HEK293 (cell line): ENCODE measurements around the gene TPBGL.

Source experiments
- CTCF ChIA-PET: fragments of 350-600 bp; formaldehyde crosslinking; extraction: SDS; loops from one replicate; lab custom pipeline; 2021; ENCODE audit warnings: antibody characterized with exemption; lab: Yijun Ruan, JAX
- POLR2A ChIA-PET: fragments of 300-600 bp; formaldehyde crosslinking; extraction: SDS; loops from one replicate; lab custom pipeline; 2020; ENCODE audit warnings: antibody characterized with exemption, inconsistent platforms; lab: Yijun Ruan, JAX
- H3K27ac ChIP-seq: fragments of 200-500 bp; sonication (Bioruptor generic); 2 replicates; pipeline ENCODE4 v1.5.1; 2014; ENCODE audit warnings: low read depth, low read length, control low read depth, inconsistent platforms; ENCODE audit errors: extremely low read depth
- H3K36me3 ChIP-seq, 2 experiments: fragments of 200-500 bp in 1 of 2; sonication (Bioruptor generic) in 1 of 2; 1 replicate in 1 of 2; 2 replicates in 1 of 2; pipeline ENCODE4 v1.5.1; 2014 to 2017; ENCODE audit warnings: inconsistent platforms in 2 of 2, low read length in 2 of 2; ENCODE audit not compliant: control insufficient read depth in 2 of 2, insufficient read depth in 1 of 2
- H3K4me1 ChIP-seq: fragments of 200-500 bp; sonication (Bioruptor generic); 2 replicates; pipeline ENCODE4 v1.5.1; 2014; ENCODE audit warnings: mild to moderate bottlenecking, low read length, inconsistent platforms; ENCODE audit not compliant: control insufficient read depth, insufficient read depth
- H3K4me3 ChIP-seq: 2 replicates; pipeline ENCODE4 v1.5.1; 2011; ENCODE audit warnings: low read depth, mild to moderate bottlenecking, control low read depth, low read length, moderate library complexity
- H3K9me3 ChIP-seq: fragments of 200-500 bp; sonication (Bioruptor generic); 2 replicates; pipeline ENCODE4 v1.5.1; 2014; ENCODE audit warnings: low read depth, low read length, inconsistent platforms; ENCODE audit not compliant: control insufficient read depth, insufficient read depth
- HIC1 ChIP-seq: fragments of 450-650 bp; formaldehyde crosslinking; IDR thresholded peaks from 2 replicates; pipeline ENCODE4 v1.5.1; 2016; ENCODE audit warnings: missing biosample characterization, missing genetic modification characterization
- HOXA7 ChIP-seq: sonication (generic); formaldehyde crosslinking; IDR thresholded peaks from 2 replicates; pipeline ENCODE4 v1.8.1; 2022; ENCODE audit warnings: missing genetic modification reagents, borderline replicate concordance
- HOXC10 ChIP-seq: sonication (generic); formaldehyde crosslinking; IDR thresholded peaks from 2 replicates; pipeline ENCODE4 v1.8.1; 2023; ENCODE audit warnings: mild to moderate bottlenecking, missing genetic modification reagents
- PBX3 ChIP-seq: sonication (generic); formaldehyde crosslinking; IDR thresholded peaks from 2 replicates; pipeline ENCODE4 v1.8.1; 2022; ENCODE audit warnings: mild to moderate bottlenecking, moderate library complexity, missing genetic modification reagents
- PRDM1 ChIP-seq: fragments of 450-650 bp; formaldehyde crosslinking; IDR thresholded peaks from 2 replicates; pipeline ENCODE4; 2016; ENCODE audit warnings: missing biosample characterization, missing genetic modification characterization
- SCRT2 ChIP-seq: fragments of 450-650 bp; formaldehyde crosslinking; IDR thresholded peaks from 2 replicates; pipeline ENCODE4 v1.5.1; 2016; ENCODE audit warnings: missing biosample characterization, missing genetic modification characterization
- SP2 ChIP-seq: fragments of 450-650 bp; formaldehyde crosslinking; IDR thresholded peaks from 2 replicates; pipeline ENCODE4 v1.5.1; 2016; ENCODE audit warnings: missing biosample characterization, missing genetic modification characterization
- TSHZ1 ChIP-seq: fragments of 450-650 bp; formaldehyde crosslinking; IDR thresholded peaks from 2 replicates; pipeline ENCODE4 v1.5.1; 2016; ENCODE audit warnings: missing biosample characterization, missing genetic modification characterization, borderline replicate concordance
- ZBTB8A ChIP-seq: fragments of 450-650 bp; formaldehyde crosslinking; IDR thresholded peaks from 2 replicates; pipeline ENCODE4 v1.5.1; 2016; ENCODE audit warnings: missing biosample characterization, missing genetic modification characterization
- ZNF132 ChIP-seq: fragments of 450-650 bp; formaldehyde crosslinking; IDR thresholded peaks from 2 replicates; pipeline ENCODE4 v1.5.1; 2017; ENCODE audit warnings: missing biosample characterization, missing genetic modification characterization, borderline replicate concordance
- ZNF133 ChIP-seq: fragments of 450-650 bp; formaldehyde crosslinking; IDR thresholded peaks from 2 replicates; pipeline ENCODE4 v1.5.1; 2016; ENCODE audit warnings: missing biosample characterization, missing genetic modification characterization
- ZNF2 ChIP-seq: fragments of 450-650 bp; formaldehyde crosslinking; IDR thresholded peaks from 2 replicates; pipeline ENCODE4 v1.5.1; 2016; ENCODE audit warnings: missing biosample characterization, missing genetic modification characterization
- ZNF214 ChIP-seq: fragments of 450-650 bp; formaldehyde crosslinking; IDR thresholded peaks from 2 replicates; pipeline ENCODE4 v1.5.1; 2017; ENCODE audit warnings: missing biosample characterization, mild to moderate bottlenecking, missing genetic modification characterization, borderline replicate concordance
- ZNF266 ChIP-seq: fragments of 450-650 bp; formaldehyde crosslinking; IDR thresholded peaks from 2 replicates; pipeline ENCODE4 v1.5.1; 2016; ENCODE audit warnings: missing biosample characterization, missing genetic modification characterization, low read depth
- ZNF280D ChIP-seq: fragments of 450-650 bp; formaldehyde crosslinking; IDR thresholded peaks from 2 replicates; pipeline ENCODE4 v1.5.1; 2016; ENCODE audit warnings: missing biosample characterization, missing genetic modification characterization
- ZNF362 ChIP-seq: fragments of 450-650 bp; formaldehyde crosslinking; IDR thresholded peaks from 2 replicates; pipeline ENCODE4 v1.5.1; 2016; ENCODE audit warnings: missing biosample characterization, missing genetic modification characterization
- ZNF404 ChIP-seq: fragments of 450-650 bp; formaldehyde crosslinking; IDR thresholded peaks from 2 replicates; pipeline ENCODE4 v1.5.1; 2017; ENCODE audit warnings: missing biosample characterization, missing genetic modification characterization
- ZNF561 ChIP-seq: fragments of 450-650 bp; IDR thresholded peaks from 2 replicates; pipeline ENCODE4 v1.5.1; 2018; ENCODE audit warnings: missing biosample characterization, missing genetic modification characterization, borderline replicate concordance
- ZNF580 ChIP-seq: fragments of 450-650 bp; formaldehyde crosslinking; IDR thresholded peaks from 2 replicates; pipeline ENCODE4 v1.5.1; 2016; ENCODE audit warnings: missing biosample characterization, missing genetic modification characterization

TPBGL gene

GRCh38 chr11:75200051-75200450, 40.5 kb upstream of the TPBGL start:
- H3K9me3 ChIP-seq = no peaks in the 10 kb centered on the region
- TF ChIP-seq ZNF362 (tag by site-specific recombination) (no peak), PRDM1 (no peak), ZNF561 (no peak), HOXC10 (CRISPR knock-in tag) (no peak)
- POLR2A ChIA-PET = no interaction called here
- H3K4me1 ChIP-seq = no peaks in the 10 kb centered on the region
- CTCF ChIA-PET = interaction anchor here (0.7 to 0.9 kb wide), 2 partner anchors 59 to 117 kb away, joined by 3 to 4 read pairs; no protein-coding TSS in a partner anchor
- no peaks in the 10 kb centered on the region for H3K36me3 ChIP-seq
- no peak overlapping the region for H3K27ac ChIP-seq
- no peak overlapping the region for H3K4me3 ChIP-seq

- CTCF ChIA-PET = interaction anchor here (0.7 to 8.3 kb wide), 2 partner anchors 59 to 117 kb away, joined by 3 to 298 read pairs; no protein-coding TSS in a partner anchor
- POLR2A ChIA-PET = no interaction called here
- Histone ChIP-seq H3K36me3 (no peaks in the 10 kb centered on the region), H3K4me3 (no peak overlapping the region), H3K27ac (no peak overlapping the region), H3K4me1 (no peaks in the 10 kb centered on the region), H3K9me3 (no peaks in the 10 kb centered on the region)
- TF ChIP-seq ZNF2 = no peak
Observed at GRCh38 chr11:75200531-75200930, 40.0 kb upstream of the TPBGL start.

GRCh38 chr11:75201771-75202170, 38.8 kb upstream of the TPBGL start:
- Histone ChIP-seq H3K36me3 (no peaks in the 10 kb centered on the region), H3K27ac (no peak overlapping the region), H3K4me3 (no peak overlapping the region), H3K9me3 (no peaks in the 10 kb centered on the region), H3K4me1 (no peaks in the 10 kb centered on the region)
- POLR2A ChIA-PET = no interaction called here
- CTCF ChIA-PET = interaction anchor here (1.0 to 8.3 kb wide), 3 partner anchors 11 to 60 kb away, joined by 4 to 298 read pairs (median 5); no protein-coding TSS in a partner anchor
- no peak for TF ChIP-seq HOXA7 (CRISPR knock-in tag)
- TF ChIP-seq SCRT2 = no peak
- no peak for TF ChIP-seq ZNF133 (tag by site-specific recombination)
- no peak for TF ChIP-seq ZNF266
- no peak for TF ChIP-seq SP2 (tag by site-specific recombination)
- no peak for TF ChIP-seq ZNF580 (tag by site-specific recombination)
- TF ChIP-seq ZNF404 (tag by site-specific recombination) = no peak
- TF ChIP-seq TSHZ1 = no peak
- no peak for TF ChIP-seq ZNF280D
- TF ChIP-seq ZBTB8A (tag by site-specific recombination) = no peak
- TF ChIP-seq ZNF214 (tag by site-specific recombination) = no peak
- TF ChIP-seq PBX3 (CRISPR knock-in tag) = no peak
- no peak for TF ChIP-seq HIC1
- TF ChIP-seq ZNF132 = no peak
